ENCODE measurements around the gene SNX24. TPM values are rescaled to one million over a fixed set of nuclear protein-coding genes. Genes with fewer than 3 reads are reported as not detected.
"Not testable (repeated sequence)": the region's sequence is repeated elsewhere in the genome, so short reads cannot be mapped to it uniquely, and the experiment has no call there.

SNX24 gene
- total and polyA plus RNA-seq, 2 of the 4 experiments (the other 2 are of a cell fraction): 13.8 to 15.0 TPM

DNA sequence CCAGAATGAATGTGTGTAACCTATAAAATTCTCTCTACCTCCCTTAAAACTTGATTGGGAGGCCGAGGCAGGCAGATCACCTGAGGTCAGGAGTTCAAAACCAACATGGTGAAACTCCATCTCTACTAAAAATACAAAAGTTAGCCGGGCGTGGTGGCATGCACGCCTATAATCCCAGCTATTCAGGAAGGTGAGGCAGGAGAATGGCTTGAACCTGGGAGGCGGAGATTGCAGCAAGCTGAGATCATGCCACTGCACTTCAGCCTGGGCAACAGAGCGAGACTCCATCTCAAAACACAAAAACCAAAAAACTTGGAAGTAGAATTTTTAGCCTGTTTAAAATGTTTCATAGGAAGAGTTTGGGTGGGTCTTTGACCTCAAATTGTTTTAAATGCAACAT is 122.6 kb downstream of the SNX24 start:
- ChIA-PET POLR2A (ENCODE audit: unreplicated experiment) (interaction anchor here (0.6 kb wide), 1 partner anchor 12 kb away, joined by 3 read pairs; no protein-coding TSS in a partner anchor), CTCF (interaction anchor here (1.1 kb wide), 1 partner anchor 9 kb away, joined by 3 read pairs; no protein-coding TSS in a partner anchor)
- H3K79me1 ChIP-seq (ENCODE audit: low read depth in 1 of 2, low read length in 2 of 2); H3K4me2 ChIP-seq (ENCODE audit: low read depth, low read length); intact Hi-C loops (cut with micrococcal nuclease); H4K5ac ChIP-seq (ENCODE audit: low read depth, low read length); DNase-seq; H3K9me3 ChIP-seq (ENCODE audit: control insufficient read depth, insufficient read depth, low read length); H2BK120ac ChIP-seq (ENCODE audit: low read depth, low read length); ATAC-seq (ENCODE audit: low read depth); H3K9me1 ChIP-seq (ENCODE audit: insufficient read depth, low read length); H3K9ac ChIP-seq (ENCODE audit: low read depth, low read length); BruUV-seq (replicated peaks); H2BK5ac ChIP-seq (ENCODE audit: low read depth, low read length, poor library complexity, severe bottlenecking); H2AFZ ChIP-seq (replicated peaks; ENCODE audit: low read length, poor library complexity); dilution Hi-C loops (cut with HindIII; ENCODE audit: low sequenced_read_pairs, unreplicated experiment); H3K56ac ChIP-seq (ENCODE audit: extremely low read depth, insufficient read depth, low read length); H3K4me3 ChIP-seq (ENCODE audit: insufficient read depth, low read depth, low read length); in situ Hi-C loops (cut with MboI; ENCODE audit: low sequenced_read_pairs); H3K18ac ChIP-seq (ENCODE audit: low read depth, low read length); H4K8ac ChIP-seq (ENCODE audit: low read depth in 2 of 2, low read length in 2 of 2); H3K4ac ChIP-seq (ENCODE audit: low read depth, low read length); H3K14ac ChIP-seq (replicated peaks; ENCODE audit: low read depth, low read length); H3K23ac ChIP-seq (ENCODE audit: low read depth, low read length); H2AK5ac ChIP-seq (ENCODE audit: low read depth, low read length); H2BK15ac ChIP-seq (ENCODE audit: low read depth, low read length); H4K20me1 ChIP-seq (ENCODE audit: insufficient read depth, low read length); H2BK20ac ChIP-seq (ENCODE audit: low read depth, low read length); H3K4me1 ChIP-seq (ENCODE audit: control insufficient read depth, insufficient read depth, low read length); H3K27ac ChIP-seq (ENCODE audit: insufficient read depth, low read length); H3K27me3 ChIP-seq (ENCODE audit: control insufficient read depth, insufficient read depth, low read length); H2AK9ac ChIP-seq (replicated peaks; ENCODE audit: low read depth, low read length, poor library complexity); H4K91ac ChIP-seq (ENCODE audit: insufficient read depth, low read depth, low read length); H3K36me3 ChIP-seq (ENCODE audit: control insufficient read depth, insufficient read depth, low read length): not testable (repeated sequence)
- WGBS, 2 experiments (ENCODE audit: extremely low coverage in 2 of 2, insufficient read length in 1 of 2): no CpG with 5 or more reads among the region's 6 CpGs
